ENCODE data around the gene ARFGAP3.

The ARFGAP3 gene

DNA sequence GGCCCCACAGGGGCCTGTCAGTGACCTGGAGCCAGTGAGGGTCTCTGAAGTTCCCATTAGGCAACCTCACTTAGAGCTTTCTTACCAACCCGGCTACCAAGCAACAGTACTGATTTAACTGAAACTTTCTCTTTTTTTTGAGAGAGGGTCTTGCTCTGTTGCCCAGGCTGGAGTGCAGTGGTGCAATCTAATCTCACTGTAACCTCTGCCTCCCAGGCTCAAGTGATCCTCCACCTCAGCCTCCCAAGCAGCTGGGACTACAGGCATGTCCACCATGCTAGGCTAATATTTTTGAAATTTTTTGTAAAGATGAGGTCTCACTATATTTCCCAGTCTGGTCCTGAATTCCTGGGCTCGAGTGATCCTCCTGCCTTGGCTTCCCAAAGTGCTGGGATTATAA, 42.5 kb downstream of the ARFGAP3 start:
- DNase-seq = no peak

DNA sequence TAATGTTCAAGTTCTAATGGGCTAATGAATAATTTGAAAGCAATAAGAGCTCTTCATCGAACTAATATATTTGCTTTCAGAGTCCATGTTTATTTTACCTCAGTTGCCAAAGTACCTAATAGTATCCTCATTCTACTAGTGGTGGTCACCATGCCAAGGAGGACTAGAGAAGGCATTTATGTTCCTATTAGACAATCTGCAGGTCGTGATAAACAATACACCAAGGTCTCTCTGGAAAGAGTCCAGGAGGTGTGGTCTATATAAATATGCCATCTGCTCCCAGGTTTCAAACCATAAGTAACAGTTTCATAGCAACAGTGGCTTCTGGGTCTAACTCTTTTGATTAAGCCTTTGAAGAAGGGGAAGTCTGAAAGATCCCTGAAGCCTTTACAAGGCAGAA, 42.9 kb downstream of the ARFGAP3 start:
- DNase-seq = no peak

- no peak for DNase-seq
Observed at GRCh38 chr22:42813501-42813900, 43.6 kb downstream of the ARFGAP3 start.

- DNase-seq = no peak
Observed at GRCh38 chr22:42811459-42811858, 45.6 kb downstream of the ARFGAP3 start.

- no peak for DNase-seq
Observed at GRCh38 chr22:42808521-42808920, 48.6 kb downstream of the ARFGAP3 start.

DNA sequence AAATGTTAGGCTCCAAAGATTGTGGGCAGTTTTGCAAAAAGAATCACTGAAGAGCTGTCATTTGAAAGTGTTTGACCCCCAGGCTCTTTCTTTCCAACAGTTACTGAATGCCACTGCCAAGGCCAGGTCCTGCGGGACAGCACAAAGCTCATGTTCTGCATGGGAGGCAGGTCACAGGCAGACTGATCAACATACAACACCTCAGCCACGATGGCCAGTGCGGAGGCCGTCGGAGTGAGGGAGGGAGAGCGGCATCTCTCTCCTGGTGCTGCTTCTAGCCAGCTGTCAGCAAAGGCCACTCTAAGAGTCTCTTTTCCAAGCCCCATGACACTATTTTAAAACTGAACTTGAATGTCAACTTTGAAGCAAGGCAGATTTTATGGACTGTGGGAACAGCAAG, 49.9 kb downstream of the ARFGAP3 start:
- DNase-seq = no peak

- DNase-seq = no peak
Observed at GRCh38 chr22:42805998-42806830, 50.9 kb downstream of the ARFGAP3 start.

GRCh38 chr22:42805016-42805997, 51.8 kb downstream of the ARFGAP3 start:
- no peak for DNase-seq

DNA sequence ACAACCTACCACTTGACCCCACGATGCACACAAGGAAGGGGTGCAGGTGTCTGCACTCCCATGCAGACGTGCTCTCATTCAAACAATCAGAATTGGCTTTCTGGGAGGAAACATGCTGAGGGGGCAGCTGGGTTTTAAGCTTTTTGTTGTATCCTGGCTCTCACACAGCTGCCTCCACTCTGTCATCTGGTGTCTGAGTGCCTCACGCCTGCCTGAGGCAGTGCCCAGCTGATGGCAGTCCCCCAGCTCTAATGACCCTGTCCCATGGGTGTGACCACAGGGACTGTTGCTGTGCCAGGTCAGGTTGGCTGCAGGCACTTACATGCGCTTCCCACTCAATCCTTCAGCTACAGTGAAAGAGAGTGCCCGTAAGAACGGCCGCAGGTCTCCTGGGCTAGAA, 53.7 kb downstream of the ARFGAP3 start:
- DNase-seq = no peak

GRCh38 chr22:42801252-42802080, 55.6 kb downstream of the ARFGAP3 start:
- no peak for DNase-seq

DNA sequence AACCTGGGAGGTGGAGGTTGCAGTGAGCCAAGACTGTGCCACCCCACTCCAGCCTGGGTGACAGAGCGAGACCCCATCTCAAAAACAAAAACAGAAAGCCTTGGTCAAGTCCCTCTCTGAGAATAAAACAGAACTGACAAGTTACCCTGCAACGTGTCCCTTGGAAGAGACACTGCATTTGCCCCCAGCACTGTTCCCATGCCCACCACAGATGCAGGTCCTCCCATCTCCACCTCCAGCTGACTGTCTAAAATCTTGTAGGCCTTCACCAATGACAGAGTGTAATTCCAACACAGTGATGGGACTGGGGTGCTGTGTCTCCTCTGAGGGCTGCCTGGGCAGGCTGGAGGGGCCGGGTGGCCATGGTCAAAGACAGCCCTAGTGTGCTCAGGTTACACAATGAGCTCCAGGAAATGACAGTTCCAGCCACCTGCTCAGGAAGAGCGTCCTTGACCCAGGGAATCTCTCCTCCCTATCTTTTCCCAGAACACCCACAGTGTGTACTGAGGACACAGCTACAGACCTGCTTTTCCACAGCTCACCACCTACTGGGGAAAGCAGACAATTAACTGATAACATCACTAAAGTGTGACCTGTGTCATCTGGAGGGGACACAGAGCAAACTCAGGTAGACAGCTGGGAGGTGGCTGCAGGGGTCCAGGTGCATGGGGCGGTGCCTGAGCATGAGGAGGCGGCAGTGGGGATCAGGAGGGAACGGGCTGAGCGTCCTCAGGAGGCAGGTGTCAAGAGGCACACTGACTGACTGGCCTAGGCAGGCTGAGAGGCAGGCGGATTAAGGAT, 56.4 kb downstream of the ARFGAP3 start:
- DNase-seq = no peak

GRCh38 chr22:42799461-42800405, 57.3 kb downstream of the ARFGAP3 start:
- DNase-seq = no peak

GRCh38 chr22:42799061-42799460, 58.0 kb downstream of the ARFGAP3 start:
- no peak for DNase-seq

GRCh38 chr22:42797011-42797410, 60.1 kb downstream of the ARFGAP3 start:
- no peak for DNase-seq

- DNase-seq = no peak
Observed at GRCh38 chr22:42796081-42796480, 61.0 kb downstream of the ARFGAP3 start.

DNA sequence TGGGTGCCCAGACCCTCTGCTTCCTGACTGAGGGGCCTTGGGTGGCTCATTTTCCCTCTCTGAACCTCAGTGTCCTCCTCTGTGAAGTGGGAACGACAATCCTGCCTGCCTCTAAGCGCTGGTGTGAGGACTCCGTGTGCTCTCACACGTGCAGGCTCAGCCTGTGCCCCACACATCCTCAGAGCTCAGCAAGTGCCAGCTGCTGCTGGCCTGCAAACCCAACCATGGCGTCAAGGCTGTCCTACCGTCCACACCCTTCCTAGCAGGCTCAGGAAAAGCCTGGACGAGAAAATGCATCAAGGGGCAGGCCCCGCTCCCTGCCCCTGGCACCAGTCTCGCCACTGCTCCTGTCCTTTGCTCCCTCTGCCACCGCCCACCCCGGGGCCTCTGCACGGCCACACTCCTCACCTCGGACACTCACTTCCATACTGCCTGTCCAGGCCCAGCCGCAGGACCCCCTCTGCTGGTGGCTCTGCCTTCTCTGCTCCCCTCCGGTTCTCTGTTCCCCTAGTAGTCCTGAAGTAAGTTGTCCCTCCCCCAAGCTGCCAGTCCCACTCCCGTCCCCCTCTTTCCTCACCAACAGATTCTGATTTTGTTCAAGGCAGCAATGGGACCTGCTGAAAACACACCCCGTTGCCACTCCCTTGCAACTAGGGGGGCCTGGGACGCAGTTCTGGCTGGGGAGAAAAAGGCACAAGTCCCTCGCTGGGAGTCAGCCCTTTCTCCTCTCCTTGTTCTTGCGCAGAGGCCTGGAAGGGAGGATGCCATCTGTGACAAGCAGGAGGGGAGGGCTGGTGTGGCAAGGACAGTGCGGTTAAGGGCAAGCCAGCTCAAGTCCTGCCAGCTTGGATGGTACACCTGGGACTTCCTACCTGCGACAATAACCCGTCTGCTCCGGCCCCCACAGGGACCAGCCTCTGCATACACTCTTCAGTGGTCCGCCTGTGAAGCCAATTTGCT, 62.2 kb downstream of the ARFGAP3 start:
- no peak for DNase-seq

DNA sequence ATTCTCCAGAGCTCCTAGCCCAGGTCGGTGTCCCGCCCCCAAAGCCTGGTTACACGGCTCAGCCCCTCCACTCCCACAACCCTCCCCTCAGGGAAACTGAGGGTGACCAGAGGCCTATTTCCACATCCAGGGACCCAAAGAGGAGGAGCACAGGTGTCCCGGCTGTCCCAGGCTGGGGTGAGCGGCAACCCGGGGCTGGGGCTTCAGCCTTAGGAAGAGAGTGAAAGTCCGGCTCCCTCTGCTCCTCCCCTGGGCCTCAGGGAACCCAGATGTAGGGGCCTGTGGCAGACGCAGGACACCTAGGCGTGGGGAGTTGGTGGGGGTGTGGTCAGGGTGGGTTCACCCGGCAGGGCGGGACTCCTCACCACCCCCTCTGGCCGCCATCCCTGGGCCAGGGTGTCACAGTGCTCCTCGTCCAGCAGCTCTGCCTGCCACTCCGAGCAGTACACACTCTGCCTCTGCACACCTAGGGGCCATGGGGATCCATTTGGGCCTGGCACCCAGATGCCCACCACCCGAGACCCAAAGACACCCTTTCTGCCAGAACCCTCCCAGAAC, 63.1 kb downstream of the ARFGAP3 start:
- DNase-seq = no peak

- DNase-seq = no peak
Observed at GRCh38 chr22:42792909-42793847, 63.9 kb downstream of the ARFGAP3 start.
